KMS-11 (cell line): Measurements from ENCODE around the gene PPP1R18.

Source experiments
- H2AFZ ChIP-seq: fragments of 200-600 bp; sonication (generic); 2 replicates; pipeline ENCODE4 v1.6.1; 2016; ENCODE audit warnings: antibody characterized with exemption, mixed run types, low read depth
- H3K27ac ChIP-seq: fragments of 200-600 bp; sonication (generic); 2 replicates; pipeline ENCODE4 v1.6.1; 2016; ENCODE audit warnings: mild to moderate bottlenecking, mixed run types
- H3K27me3 ChIP-seq: fragments of 200-600 bp; sonication (generic); 2 replicates; pipeline ENCODE4 v1.6.1; 2017; ENCODE audit warnings: mild to moderate bottlenecking, low read depth, mixed run types, moderate library complexity; ENCODE audit not compliant: insufficient read depth
- H3K36me3 ChIP-seq: fragments of 200-600 bp; sonication (generic); 2 replicates; pipeline ENCODE4 v1.6.1; 2017; ENCODE audit warnings: mild to moderate bottlenecking, mixed run types; ENCODE audit not compliant: insufficient read depth
- H3K4me1 ChIP-seq: fragments of 200-600 bp; sonication (generic); 2 replicates; pipeline ENCODE4 v1.6.1; 2016; ENCODE audit warnings: mild to moderate bottlenecking, low read depth, mixed run types; ENCODE audit not compliant: poor library complexity, severe bottlenecking
- H3K4me2 ChIP-seq: fragments of 200-600 bp; sonication (generic); 2 replicates; pipeline ENCODE4 v1.7.0; 2016; ENCODE audit warnings: mild to moderate bottlenecking, mixed run types
- H3K4me3 ChIP-seq: fragments of 200-600 bp; sonication (generic); IDR thresholded peaks from 2 replicates; pipeline ENCODE4 v1.6.1; 2017; ENCODE audit warnings: low read depth, low read length, mixed read lengths; ENCODE audit not compliant: insufficient read depth
- H3K79me2 ChIP-seq: fragments of 200-600 bp; sonication (generic); 2 replicates; pipeline ENCODE4 v1.6.1; 2016; ENCODE audit warnings: low read depth, mixed run types; ENCODE audit not compliant: insufficient read depth
- H3K9ac ChIP-seq: fragments of 200-600 bp; sonication (generic); 2 replicates; pipeline ENCODE4 v1.6.1; 2016; ENCODE audit warnings: mild to moderate bottlenecking, mixed run types
- H4K20me1 ChIP-seq: fragments of 200-600 bp; sonication (generic); 2 replicates; pipeline ENCODE4 v1.6.1; 2016; ENCODE audit warnings: mild to moderate bottlenecking, mixed run types; ENCODE audit not compliant: insufficient read depth
- TF ChIP-seq, protein P1 (sequence below): fragments of 200-600 bp; sonication (generic); conservative IDR thresholded peaks from 2 replicates; pipeline ENCODE4 v1.6.1; 2017; ENCODE audit warnings: low read depth, mild to moderate bottlenecking, antibody characterized with exemption, low read length, moderate library complexity, mixed read lengths

The PPP1R18 gene, protein sequence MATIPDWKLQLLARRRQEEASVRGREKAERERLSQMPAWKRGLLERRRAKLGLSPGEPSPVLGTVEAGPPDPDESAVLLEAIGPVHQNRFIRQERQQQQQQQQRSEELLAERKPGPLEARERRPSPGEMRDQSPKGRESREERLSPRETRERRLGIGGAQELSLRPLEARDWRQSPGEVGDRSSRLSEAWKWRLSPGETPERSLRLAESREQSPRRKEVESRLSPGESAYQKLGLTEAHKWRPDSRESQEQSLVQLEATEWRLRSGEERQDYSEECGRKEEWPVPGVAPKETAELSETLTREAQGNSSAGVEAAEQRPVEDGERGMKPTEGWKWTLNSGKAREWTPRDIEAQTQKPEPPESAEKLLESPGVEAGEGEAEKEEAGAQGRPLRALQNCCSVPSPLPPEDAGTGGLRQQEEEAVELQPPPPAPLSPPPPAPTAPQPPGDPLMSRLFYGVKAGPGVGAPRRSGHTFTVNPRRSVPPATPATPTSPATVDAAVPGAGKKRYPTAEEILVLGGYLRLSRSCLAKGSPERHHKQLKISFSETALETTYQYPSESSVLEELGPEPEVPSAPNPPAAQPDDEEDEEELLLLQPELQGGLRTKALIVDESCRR

DNA sequence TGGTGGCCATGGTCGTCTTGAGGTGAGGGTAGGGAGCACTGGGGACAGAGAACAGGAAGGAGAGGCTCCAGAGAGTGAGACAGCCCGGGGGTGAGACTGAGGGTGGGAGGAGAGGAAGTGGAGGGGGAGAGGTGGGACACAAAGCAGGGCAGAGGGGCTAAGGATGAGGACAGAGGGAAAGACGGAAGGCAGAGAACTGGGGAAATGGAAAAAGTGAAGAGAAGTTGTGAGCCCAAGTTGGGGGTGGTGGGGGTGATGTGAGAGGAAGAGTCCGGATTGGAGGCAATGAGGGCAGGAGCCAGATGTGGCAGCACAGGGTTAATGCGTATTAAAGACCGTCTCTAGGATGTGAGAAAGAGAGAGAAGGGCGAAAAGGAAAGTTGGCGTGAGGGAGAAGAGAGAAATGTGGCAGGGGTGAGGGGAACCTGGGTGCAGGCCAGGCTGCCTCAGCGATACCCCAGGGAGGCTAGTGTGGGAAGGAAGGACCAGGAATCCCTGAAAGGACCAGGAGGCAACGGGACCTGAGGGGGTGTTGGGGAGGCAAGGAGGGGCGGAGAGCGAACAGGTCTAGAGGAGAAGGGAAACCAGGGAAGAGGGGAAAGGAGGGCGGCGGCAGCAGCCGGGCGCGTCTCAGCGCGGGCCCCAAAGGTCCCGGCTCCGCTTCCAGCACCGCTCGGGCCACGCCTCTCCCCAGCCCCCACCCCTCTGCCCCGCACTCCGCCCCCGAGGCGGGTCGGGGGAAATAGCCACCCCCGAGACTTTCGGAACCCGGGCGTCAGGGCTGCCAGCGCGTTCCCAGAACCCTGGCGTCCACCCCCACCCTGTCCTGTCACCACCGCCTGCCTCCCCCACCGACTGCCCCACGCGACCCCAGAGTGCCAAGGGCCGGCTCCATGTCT, at the start of gene PPP1R18:
Gene PPP1R18, minus strand, starts transcription at position 637 of the 899 bp plus-strand sequence. Its CDS starts 627 bp downstream, at position 10.
- Histone ChIP-seq H3K4me1 (peaks cover 63% of the 10 kb centered on the region), H4K20me1 (no peaks in the 10 kb centered on the region), H3K9ac (peak within 1 kb of the TSS; percentile 64), H3K27me3 (no peaks in the 10 kb centered on the region), H3K4me3 (no peak within 1 kb of the TSS), H3K79me2 (peaks cover 46% of the 10 kb centered on the region), H3K36me3 (no peaks in the 10 kb centered on the region), H2AFZ (peak within 1 kb of the TSS; percentile 63), H3K4me2 (peak within 1 kb of the TSS; percentile 76), H3K27ac (peak within 1 kb of the TSS; percentile 76)
- TF ChIP-seq, protein P1, sequence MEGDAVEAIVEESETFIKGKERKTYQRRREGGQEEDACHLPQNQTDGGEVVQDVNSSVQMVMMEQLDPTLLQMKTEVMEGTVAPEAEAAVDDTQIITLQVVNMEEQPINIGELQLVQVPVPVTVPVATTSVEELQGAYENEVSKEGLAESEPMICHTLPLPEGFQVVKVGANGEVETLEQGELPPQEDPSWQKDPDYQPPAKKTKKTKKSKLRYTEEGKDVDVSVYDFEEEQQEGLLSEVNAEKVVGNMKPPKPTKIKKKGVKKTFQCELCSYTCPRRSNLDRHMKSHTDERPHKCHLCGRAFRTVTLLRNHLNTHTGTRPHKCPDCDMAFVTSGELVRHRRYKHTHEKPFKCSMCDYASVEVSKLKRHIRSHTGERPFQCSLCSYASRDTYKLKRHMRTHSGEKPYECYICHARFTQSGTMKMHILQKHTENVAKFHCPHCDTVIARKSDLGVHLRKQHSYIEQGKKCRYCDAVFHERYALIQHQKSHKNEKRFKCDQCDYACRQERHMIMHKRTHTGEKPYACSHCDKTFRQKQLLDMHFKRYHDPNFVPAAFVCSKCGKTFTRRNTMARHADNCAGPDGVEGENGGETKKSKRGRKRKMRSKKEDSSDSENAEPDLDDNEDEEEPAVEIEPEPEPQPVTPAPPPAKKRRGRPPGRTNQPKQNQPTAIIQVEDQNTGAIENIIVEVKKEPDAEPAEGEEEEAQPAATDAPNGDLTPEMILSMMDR, result no peak

DNA sequence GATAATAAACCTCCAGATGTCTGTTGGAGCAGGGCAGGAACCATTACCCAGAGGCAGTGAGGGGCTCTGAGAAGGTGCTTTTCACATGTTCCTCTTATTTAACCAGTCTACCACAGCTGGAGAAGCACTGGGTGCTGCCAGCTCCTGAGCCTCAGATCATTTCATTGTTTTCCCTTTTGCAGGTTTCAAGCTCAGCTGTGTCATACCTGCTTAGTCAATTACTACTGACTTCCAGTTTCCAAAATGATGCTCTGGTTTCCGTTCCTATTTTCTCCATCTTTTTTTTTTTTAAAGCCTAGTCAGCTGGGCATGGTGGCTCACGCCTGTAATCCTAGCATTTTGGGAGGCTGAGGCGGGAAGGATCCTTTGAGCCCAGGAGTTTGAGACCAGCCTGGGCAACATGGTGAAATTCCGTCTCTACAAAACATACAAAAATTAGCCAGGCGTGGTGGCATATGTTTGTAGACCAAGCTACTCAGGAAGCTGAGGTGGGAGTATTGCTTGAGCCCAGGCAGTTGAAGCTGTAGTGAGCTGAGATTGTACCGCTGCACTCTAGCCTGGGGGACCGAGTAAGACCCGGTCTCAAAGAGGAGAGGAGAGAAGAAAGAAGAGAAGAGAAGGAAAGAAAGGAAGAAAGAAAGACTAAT, 49.3 kb upstream of the PPP1R18 start:
- H3K27ac ChIP-seq, result no peak overlapping the region
- no peak overlapping the region for H3K4me3 ChIP-seq
- H3K27me3 ChIP-seq, result no peaks in the 10 kb centered on the region
- H3K36me3 ChIP-seq, result no peaks in the 10 kb centered on the region
- no peak overlapping the region for H3K9ac ChIP-seq
- peaks cover 24% of the 10 kb centered on the region for H3K4me1 ChIP-seq
- TF ChIP-seq, protein P1, result no peak
- no peak overlapping the region for H2AFZ ChIP-seq
- H3K79me2 ChIP-seq, result no peaks in the 10 kb centered on the region
- no peaks in the 10 kb centered on the region for H4K20me1 ChIP-seq
- no peak overlapping the region for H3K4me2 ChIP-seq

DNA sequence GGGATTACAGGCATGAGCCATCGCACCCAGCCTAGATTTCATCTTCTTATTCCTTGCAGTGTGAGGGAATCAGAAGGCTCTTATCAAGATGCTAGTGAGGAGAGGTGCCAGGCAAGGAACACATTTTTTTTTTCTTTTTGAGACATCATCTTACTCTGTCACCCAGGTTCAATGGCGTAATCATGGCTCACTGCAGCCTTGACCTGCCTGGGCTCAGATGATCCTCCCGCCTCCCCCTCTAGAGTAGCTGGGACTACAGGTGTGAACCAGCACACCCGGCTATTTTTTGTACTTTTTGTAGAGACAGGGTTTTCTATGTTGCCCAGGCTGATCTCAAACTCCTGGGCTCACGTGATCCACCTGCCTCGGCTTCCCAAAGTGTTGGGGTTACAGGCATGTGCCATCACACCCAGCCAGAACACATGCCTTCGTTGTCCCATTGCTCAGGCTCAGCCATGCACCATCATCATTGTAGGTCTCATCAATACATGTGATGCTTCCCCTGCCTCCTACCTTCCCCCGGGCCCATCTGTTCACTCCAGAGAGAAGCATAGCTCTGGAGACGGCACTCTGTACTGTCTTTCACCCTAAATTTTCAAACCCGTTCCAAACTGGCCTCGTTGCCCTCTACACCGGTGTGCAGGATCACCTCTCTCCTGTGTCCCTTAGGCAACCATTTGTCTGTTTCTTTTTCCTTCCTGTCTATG, 45.9 kb upstream of the PPP1R18 start:
- TF ChIP-seq, protein P1, result no peak
- Histone ChIP-seq H3K4me2 (no peak overlapping the region), H3K27me3 (no peaks in the 10 kb centered on the region), H3K4me3 (no peak overlapping the region), H2AFZ (no peak overlapping the region), H3K79me2 (no peaks in the 10 kb centered on the region), H3K4me1 (peaks cover 16% of the 10 kb centered on the region), H3K9ac (no peak overlapping the region), H3K36me3 (no peaks in the 10 kb centered on the region), H3K27ac (no peak overlapping the region), H4K20me1 (no peaks in the 10 kb centered on the region)
